Nucleus accumbens (tissue), 56 donors: ENCODE data around the gene CDC42BPA.
A peak's percentile ranks its signal among the peaks of the same experiment; 100 is the strongest.

Source experiments
- DNase-seq, 56 donors: peaks; one replicate each; lab custom pipeline; 2025; lab: John Stamatoyannopoulos, UW

The CDC42BPA gene

GRCh38 chr1:227073786-227074185 is 244.5 kb downstream of the CDC42BPA start:
- no peak for DNase-seq

- DNase-seq, result no peak
These were observed 245.3 kb downstream of the CDC42BPA start for GRCh38 chr1:227072991-227073390.

GRCh38 chr1:227071895-227072587 is 246.3 kb downstream of the CDC42BPA start:
- DNase-seq, result no peak

- no peak for DNase-seq
These were observed 247.5 kb downstream of the CDC42BPA start for GRCh38 chr1:227070638-227071285.

- no peak for DNase-seq
These were observed 248.8 kb downstream of the CDC42BPA start for GRCh38 chr1:227069490-227069889.

- no peak for DNase-seq
These were observed 249.4 kb downstream of the CDC42BPA start for GRCh38 chr1:227068883-227069282.

DNA sequence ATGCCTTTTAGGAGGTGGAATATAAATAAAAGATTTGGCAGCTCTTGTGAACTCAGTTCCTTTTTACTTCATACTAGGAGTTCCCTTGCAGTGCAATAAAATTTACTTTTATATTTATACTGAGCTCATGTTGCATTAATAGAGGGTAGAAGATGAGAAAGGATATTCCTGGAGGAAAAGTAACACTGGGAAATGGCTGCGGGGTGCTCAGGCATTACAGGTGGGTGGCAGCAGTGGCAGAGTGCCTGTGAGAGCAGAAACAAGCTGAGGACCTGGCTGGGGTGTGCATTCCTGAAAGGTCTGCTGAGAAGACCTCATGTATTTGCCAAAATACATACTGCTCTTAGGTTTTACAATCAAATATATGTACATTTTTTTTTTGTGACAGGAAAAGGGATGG is 251.3 kb downstream of the CDC42BPA start:
- peak in 2 of 56 donors; percentile 1 to 3 for DNase-seq

DNA sequence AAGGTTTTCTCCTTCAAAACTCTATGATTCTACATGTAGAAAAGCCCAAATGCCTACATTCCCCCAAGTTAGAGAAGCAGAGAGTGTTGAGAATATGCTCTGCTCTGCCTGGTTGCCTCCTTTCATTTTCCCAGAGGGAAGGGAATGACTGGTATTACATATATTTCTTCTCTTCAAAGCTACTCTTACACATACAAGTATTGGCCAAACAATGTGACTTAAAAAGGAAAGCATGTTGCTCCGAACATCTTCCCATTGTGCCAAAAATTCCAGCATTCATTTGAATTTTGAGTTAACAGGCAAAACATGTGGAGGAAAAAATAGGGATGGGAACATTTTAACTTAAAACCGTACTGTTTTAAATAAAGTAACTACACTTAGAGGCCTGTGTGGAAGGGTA is 253.0 kb downstream of the CDC42BPA start:
- DNase-seq, result no peak

- DNase-seq, result no peak
These were observed 256.0 kb downstream of the CDC42BPA start for GRCh38 chr1:227062306-227062705.

DNA sequence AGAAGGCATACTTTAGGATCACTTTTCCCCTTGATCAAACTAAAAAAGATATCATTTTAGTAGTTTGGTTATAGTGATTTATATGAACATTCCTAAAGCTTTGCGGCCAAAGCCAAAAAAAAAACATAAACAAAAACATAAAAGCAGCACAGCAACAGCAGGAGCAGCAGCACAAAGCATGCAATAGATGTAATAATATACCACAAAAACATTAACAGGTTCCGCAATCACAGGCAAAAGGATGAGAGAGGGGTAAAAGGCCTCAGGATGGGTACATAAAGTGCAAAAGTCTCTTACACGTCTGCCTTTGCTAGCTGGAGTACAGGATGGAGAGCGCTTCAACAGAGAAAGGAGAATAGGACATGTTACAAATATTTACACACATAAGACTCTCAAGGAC is 259.2 kb downstream of the CDC42BPA start:
- no peak for DNase-seq

GRCh38 chr1:227058321-227058751 is 260.0 kb downstream of the CDC42BPA start:
- DNase-seq, result no peak

DNA sequence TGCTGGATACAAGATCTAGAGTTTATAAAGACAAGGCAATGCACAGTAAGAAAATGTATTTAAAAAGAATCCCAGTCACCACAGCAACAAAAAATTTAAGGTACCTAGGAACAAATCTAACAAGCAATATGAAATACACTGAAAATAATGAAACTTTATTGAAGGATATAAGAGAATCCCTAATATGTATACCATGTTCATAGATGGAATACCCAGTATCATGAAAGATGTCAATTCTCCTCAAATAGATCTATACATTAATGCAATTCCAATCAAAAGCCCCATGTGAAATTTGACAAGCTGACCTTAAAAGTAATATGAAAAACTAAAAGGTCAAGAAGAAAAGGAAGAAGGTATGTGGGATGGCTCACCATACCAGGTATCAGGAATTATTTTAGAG is 269.0 kb downstream of the CDC42BPA start:
- no peak for DNase-seq

- no peak for DNase-seq
These were observed 274.5 kb downstream of the CDC42BPA start for GRCh38 chr1:227043755-227044154.

- DNase-seq, result no peak
These were observed 276.0 kb downstream of the CDC42BPA start for GRCh38 chr1:227042292-227042691.

DNA sequence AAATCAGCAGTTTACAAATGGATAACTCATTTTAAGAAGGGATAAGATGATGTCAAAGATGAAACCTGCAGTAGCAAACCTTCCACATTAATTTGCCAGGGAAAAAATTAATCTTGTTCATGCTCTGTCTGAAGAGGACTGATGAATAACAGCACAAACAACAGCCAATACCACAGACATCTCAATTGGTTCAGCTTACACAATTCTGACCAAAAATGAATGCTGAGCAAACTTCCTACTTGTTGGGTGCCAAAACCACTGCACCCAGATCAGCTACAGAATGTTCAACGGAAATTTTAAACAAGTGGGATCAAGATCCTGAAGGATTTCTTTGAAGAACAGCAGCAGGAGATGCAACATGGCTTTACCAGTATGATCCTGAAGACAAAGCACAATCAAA is 279.9 kb downstream of the CDC42BPA start:
- no peak for DNase-seq

DNA sequence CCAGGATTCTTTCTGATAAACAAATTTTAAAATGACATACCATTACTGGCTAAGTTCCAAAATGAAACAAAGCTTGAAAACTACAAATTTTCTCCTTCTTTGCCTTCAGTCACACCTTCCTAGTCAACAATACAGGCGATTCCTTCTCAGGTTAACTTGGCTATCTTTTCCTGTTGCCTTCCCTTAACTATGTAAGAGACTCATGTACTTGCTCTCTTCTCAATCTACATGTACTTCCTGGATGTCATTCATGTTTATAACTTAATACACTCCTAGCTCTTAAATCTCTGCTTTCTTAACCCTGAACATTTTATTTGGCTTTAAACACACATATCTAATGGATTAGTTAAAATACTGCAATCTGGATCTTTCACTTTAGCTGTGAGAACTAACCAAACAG is 281.2 kb downstream of the CDC42BPA start:
- DNase-seq, result no peak

DNA sequence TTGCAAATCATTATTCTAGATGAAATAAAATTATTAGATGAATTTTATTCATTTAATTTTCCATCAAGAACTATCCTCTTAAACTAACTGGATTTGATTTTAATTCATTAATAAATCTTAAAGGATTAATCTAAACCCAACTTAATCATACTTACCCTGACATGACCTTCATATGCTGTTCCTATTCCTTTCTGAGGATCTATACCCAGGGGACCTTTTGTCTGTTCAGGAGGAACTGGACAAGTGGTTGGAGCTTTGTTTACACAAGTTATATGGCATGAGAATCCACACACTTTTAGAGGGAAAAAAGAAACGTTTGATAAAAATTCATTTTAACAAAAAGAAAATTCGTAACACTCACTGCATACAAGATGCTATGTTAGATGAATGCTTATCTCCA is 283.0 kb downstream of the CDC42BPA start:
- DNase-seq, result no peak

- DNase-seq, result no peak
These were observed 284.4 kb downstream of the CDC42BPA start for GRCh38 chr1:227033880-227034279.

- no peak for DNase-seq
These were observed 285.9 kb downstream of the CDC42BPA start for GRCh38 chr1:227032396-227032795.

DNA sequence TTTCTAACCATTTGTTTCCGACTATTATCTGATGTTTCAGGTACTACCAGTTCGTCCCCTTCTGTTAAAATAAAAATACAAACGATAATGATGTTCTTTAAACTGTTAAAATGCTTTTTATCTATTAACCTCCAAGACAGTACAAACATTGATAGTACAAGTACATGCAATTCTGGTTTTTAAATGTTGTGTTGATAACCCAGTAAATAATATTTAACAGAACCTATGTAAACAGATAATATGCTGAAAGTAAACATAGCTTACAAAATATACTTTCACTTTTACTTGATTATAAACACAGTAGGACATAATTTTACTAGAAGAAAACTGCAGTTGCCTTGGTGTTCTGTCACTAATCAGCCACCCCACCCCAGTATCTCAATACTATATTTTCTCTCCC is 301.3 kb downstream of the CDC42BPA start:
- DNase-seq, result no peak

- DNase-seq, result no peak
These were observed 307.6 kb downstream of the CDC42BPA start for GRCh38 chr1:227010645-227011044.

- no peak for DNase-seq
These were observed 308.4 kb downstream of the CDC42BPA start for GRCh38 chr1:227009937-227010336.
